Effector memory CD8-positive, alpha-beta T cell (primary cell): ENCODE results near the gene MVB12B.

Source experiments
- ATAC-seq: fragments of 150-1000 bp; cut with Tn5 transposase; replicated peaks from 2 replicates; pipeline ENCODE4 v1.10.0; 2021; ENCODE audit warnings: mild to moderate bottlenecking, moderate library complexity
- DNase-seq, 3 experiments: peaks; one replicate each; pipeline ENCODE4 v3.0.0; 2021
- H3K27ac Mint-ChIP-seq, 2 donors: one replicate each; pipeline ENCODE4 v1.8.0; 2022; ENCODE audit warnings: mild to moderate bottlenecking in 2 of 2, mixed read lengths in 2 of 2, moderate library complexity in 2 of 2
- H3K27me3 Mint-ChIP-seq, 2 donors: one replicate each; pipeline ENCODE4 v1.8.0; 2022; ENCODE audit warnings: mixed read lengths in 2 of 2
- H3K36me3 Mint-ChIP-seq: one replicate; pipeline ENCODE4 v1.8.0; 2022; ENCODE audit warnings: mild to moderate bottlenecking, moderate library complexity, mixed read lengths; ENCODE audit not compliant: insufficient read depth
- H3K4me1 Mint-ChIP-seq, 2 donors: one replicate each; pipeline ENCODE4 v1.8.0; 2022; ENCODE audit warnings: low read depth in 2 of 2, mixed read lengths in 2 of 2
- H3K4me3 Mint-ChIP-seq, 2 donors: one replicate each; pipeline ENCODE4 v1.8.0; 2022; ENCODE audit warnings: mild to moderate bottlenecking in 2 of 2, mixed read lengths in 2 of 2, moderate library complexity in 2 of 2
- H3K9me3 Mint-ChIP-seq, 2 donors: one replicate each; pipeline ENCODE4 v1.8.0; 2022; ENCODE audit warnings: mixed read lengths in 2 of 2

Gene MVB12B

DNA sequence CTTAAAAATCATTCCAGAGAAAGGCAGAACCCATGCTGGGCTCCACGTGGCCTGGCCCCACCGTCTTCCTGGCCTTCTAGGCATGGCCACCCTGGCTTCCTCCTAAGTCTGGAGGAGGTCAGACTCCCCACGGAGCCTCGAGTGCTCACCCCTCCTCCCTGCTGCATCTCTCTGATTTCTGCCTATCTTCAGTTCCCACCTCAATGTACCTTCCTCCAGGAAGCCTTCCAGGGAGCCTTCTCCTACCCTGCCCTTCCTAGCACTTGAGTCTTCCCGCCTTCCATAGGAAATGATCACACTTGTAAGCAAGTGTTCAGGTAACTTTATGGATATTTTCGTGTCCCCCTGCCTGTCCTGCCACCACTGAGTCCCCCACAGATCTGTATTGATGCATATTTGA, 92.0 kb downstream of the MVB12B start:
- DNase-seq (no peak), ATAC-seq (no peak)
- H3K36me3 Mint-ChIP-seq = peaks cover 9% of the 10 kb centered on the region
- H3K4me1 Mint-ChIP-seq = peaks cover 3 to 24% of the 10 kb centered on the region in 2 donors
- H3K27me3 Mint-ChIP-seq = no peaks in the 10 kb centered on the region
- H3K27ac Mint-ChIP-seq = no peak overlapping the region
- H3K9me3 Mint-ChIP-seq = no peaks in the 10 kb centered on the region
- H3K4me3 Mint-ChIP-seq = no peak overlapping the region

DNA sequence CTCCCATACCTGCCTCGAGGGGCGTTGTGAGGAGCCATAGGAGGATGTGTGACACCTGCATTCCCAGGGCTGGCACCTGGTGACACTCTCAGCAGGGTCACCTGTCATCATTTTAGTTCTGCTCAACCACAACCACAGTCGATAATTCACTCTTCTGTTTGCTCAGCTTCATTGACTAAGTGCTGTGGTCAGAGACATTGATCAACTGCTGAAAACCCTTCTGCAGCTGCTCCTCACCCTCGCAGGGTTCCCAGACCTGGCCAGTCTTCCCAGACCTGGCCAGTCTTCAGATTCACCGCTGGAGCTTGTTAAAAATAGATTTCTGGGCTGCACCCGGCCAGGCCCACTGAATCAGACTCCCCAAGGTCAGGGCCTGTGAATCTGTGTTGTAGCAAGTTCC, 92.8 kb downstream of the MVB12B start:
- Mint-ChIP-seq H3K27ac (peak overlapping the region; percentile 1 to 83), H3K27me3 (no peaks in the 10 kb centered on the region), H3K4me1 (peaks cover 3 to 24% of the 10 kb centered on the region in 2 donors), H3K36me3 (peaks cover 9% of the 10 kb centered on the region), H3K9me3 (no peaks in the 10 kb centered on the region), H3K4me3 (no peak overlapping the region)
- DNase-seq = no peak
- no peak for ATAC-seq

DNA sequence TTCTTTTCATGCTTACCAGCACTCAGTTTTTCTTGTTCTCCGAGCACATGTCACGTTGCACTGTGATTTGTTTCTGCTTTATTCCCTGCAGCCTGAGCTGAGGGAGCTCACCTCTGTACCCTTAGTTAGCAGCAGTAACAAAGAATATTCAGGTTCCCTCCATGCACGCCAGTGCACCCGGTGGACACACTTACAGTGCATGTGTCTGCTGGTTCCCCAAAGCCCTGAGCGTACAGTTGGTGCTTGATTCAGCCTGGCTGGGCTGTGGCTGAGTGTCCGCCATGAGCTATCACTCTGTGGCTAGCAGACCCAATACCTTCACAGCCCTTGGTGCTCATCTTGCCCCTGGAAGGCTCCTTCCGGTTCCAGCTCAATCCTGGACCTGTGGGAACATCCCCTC, 93.5 kb downstream of the MVB12B start:
- no peak overlapping the region for H3K4me3 Mint-ChIP-seq
- H3K27me3 Mint-ChIP-seq = no peaks in the 10 kb centered on the region
- H3K4me1 Mint-ChIP-seq = peaks cover 6 to 26% of the 10 kb centered on the region in 2 donors
- ATAC-seq = no peak
- no peaks in the 10 kb centered on the region for H3K9me3 Mint-ChIP-seq
- H3K27ac Mint-ChIP-seq = peak overlapping the region in 1 of 2 donors; percentile 83
- no peak for DNase-seq
- H3K36me3 Mint-ChIP-seq = peaks cover 9% of the 10 kb centered on the region

DNA sequence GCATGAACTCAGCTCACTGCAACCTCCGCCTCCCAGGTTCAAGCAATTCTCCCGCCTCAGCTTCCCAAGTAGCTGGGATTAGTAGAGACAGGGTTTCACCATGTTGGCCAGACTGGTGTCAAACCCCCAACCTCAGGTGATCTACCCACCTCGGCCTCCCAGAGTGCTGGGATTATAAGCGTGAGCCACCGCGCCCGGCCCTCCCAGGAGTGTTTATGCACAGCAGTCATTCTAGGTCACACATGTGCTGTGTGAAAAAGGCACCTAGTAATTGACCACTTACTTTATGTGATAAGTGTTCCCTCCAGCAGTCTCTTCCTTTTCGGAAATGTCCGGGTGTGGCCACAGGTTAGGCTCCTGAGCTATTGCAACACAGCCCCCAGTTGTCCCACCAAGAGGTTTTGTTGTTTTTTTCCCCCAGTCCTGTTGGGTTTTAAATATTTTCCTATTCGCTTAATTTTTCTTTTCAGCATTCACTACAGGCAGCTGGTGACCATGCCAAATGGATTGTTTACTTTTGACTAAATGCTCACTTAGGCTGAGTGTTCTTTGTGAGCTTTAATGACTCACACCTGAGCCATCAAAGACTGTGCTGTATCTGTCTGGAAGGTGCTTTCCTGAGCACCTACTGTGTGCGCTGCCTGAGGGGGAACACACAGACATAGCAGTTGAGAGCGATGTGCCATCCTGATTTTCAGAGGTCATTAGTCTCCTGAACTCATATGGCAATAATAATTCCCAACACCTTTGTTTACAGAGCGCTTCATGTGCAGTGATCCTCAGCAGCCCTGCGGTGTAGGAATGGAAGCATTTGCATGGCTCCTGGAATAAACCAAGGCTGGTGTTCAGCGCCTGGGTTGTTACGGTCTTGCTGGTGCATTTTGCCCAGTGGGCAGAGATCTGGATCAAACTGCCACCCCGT, 94.3 kb downstream of the MVB12B start:
- H3K36me3 Mint-ChIP-seq = peaks cover 7% of the 10 kb centered on the region
- DNase-seq (no peak), ATAC-seq (no peak)
- no peaks in the 10 kb centered on the region for H3K27me3 Mint-ChIP-seq
- no peaks in the 10 kb centered on the region for H3K9me3 Mint-ChIP-seq
- H3K4me3 Mint-ChIP-seq = no peak overlapping the region
- H3K4me1 Mint-ChIP-seq = peaks cover 6 to 26% of the 10 kb centered on the region in 2 donors
- H3K27ac Mint-ChIP-seq = peak overlapping the region in 1 of 2 donors; percentile 78

DNA sequence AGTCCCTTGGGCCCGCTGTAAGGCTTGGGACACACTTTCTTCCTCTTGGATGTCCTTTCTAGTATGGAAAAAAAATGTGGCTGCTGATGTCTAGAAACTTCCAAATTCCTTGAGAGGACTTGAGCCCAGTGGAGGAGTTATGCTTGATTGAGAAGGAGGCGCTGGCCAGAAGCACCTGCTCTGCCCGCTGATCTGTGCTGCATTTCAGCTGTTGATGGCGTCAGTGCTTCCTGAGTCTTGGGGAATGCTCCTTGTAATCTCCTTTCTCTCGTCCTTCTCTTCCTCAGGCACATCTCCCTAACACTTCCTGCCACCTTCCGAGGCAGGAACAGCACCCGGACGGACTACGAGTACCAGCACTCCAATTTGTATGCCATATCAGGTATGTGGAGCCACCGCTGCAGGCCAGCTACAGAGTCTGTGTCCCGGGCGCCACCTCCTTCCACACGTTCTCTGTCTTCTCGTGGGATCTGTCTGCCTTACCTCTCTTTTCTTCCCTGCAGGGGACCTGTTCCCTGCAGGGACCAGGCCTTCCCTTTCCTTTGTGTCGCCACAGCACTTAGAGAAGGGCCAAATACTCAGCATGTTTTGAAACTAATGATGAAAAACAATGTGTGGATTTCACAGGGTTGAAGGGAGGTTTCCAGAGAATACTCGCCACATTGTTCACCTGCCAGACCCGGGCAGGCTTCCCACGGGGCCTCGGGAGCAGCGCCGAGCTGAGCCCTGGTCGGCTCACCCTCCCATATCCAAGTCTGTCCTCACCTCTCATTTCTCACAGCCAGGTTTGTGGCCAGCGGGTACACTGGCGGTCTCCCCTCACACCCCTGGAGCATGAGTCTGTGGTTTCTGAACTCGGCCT, 95.2 kb downstream of the MVB12B start:
- peak overlapping the region in 1 of 2 donors; percentile 78 for H3K27ac Mint-ChIP-seq
- H3K4me3 Mint-ChIP-seq = no peak overlapping the region
- H3K36me3 Mint-ChIP-seq = peaks cover 7% of the 10 kb centered on the region

DNA sequence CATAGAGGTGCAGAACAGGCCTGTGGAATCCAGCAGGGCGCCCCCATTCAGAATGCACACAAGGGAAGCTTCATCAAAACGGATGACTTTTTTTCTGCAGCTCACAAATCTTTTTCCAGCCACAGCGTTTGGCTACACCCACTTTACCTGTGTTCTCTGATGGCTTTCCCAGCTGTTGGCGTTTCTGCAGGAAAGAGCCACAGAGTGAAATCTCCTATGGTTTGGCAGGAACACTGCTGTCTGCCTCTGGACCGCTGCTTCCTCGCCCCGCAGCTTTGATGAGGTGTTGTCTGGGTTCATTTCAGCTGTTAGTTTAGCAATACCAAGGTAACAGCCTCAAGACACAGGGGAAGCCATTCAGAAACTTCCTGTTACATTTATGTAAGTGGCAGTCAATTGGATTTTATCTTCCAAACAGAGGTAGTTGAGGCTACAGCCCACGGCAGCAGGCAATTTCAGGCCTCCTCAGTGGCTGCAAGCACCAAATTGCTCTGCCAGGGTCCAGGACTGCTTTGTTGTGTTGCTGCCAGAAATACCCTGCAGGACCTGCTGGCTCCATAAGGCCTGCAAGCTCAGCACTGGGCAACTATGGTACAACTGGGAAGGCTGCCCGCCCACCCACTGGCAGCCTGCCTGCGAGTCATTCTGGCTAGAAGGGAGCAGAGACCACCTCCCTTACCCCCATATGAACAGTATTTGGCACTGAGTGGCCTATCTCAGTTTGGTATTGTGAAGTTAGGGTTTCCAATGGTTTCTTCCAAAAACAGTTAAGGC, 96.7 kb downstream of the MVB12B start:
- ATAC-seq (peak; percentile 83), DNase-seq (no peak)
- peak overlapping the region; percentile 50 to 78 for H3K27ac Mint-ChIP-seq

More for the DNA sequence above, 95.2 kb downstream of the MVB12B start:
- Mint-ChIP-seq H3K4me1 (peaks cover 7 to 26% of the 10 kb centered on the region in 2 donors), H3K27me3 (no peaks in the 10 kb centered on the region), H3K9me3 (no peaks in the 10 kb centered on the region)
- ATAC-seq (peak; percentile 32), DNase-seq (no peak)

DNA sequence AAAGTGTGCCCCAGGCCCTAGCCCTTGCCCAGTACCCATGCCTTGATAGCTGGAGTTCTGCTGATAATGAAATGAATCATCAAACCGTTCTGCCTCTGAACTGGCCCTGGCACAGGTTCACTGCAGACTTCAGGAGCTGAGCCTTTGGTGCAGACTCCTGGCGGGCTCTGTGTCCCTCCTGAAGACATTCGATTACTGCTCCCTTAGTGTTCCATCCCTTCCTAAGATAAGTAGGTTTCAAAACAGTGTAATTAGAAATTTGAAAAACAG, 97.2 kb downstream of the MVB12B start:
- ATAC-seq = no peak
- Mint-ChIP-seq H3K4me1 (peaks cover 6 to 23% of the 10 kb centered on the region in 2 donors), H3K27ac (peak overlapping the region; percentile 50 to 78), H3K27me3 (no peaks in the 10 kb centered on the region), H3K4me3 (no peak overlapping the region), H3K36me3 (peaks cover 7% of the 10 kb centered on the region), H3K9me3 (no peaks in the 10 kb centered on the region)
- no peak for DNase-seq

More for the DNA sequence above, 96.7 kb downstream of the MVB12B start:
- Mint-ChIP-seq H3K4me1 (peaks cover 6 to 26% of the 10 kb centered on the region in 2 donors), H3K27me3 (no peaks in the 10 kb centered on the region), H3K9me3 (no peaks in the 10 kb centered on the region), H3K4me3 (no peak overlapping the region), H3K36me3 (peaks cover 7% of the 10 kb centered on the region)

DNA sequence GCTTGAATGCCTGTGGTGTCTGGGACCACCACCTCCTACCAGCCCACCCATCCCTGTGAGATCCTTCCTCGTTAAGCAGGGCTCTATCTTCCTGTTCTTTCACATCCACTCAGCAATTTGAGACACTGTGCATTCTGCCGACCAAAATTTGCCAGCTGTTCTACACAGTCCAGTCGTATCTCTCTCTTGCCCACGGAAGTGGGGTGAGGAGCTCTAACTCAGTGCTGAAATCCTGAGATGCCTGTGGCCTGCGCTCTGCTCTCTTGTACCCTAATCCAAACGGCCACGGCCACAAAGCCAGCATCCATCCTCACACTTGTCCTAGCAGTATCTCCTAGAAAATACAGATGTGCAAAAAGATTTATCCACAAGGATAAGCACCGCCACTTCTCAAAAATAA, 97.9 kb downstream of the MVB12B start:
- Mint-ChIP-seq H3K36me3 (peaks cover 3% of the 10 kb centered on the region), H3K27me3 (no peaks in the 10 kb centered on the region), H3K4me3 (no peak overlapping the region), H3K4me1 (peaks cover 6 to 21% of the 10 kb centered on the region in 2 donors), H3K27ac (peak overlapping the region; percentile 50 to 78), H3K9me3 (no peaks in the 10 kb centered on the region)
- no peak for ATAC-seq
- DNase-seq = no peak

DNA sequence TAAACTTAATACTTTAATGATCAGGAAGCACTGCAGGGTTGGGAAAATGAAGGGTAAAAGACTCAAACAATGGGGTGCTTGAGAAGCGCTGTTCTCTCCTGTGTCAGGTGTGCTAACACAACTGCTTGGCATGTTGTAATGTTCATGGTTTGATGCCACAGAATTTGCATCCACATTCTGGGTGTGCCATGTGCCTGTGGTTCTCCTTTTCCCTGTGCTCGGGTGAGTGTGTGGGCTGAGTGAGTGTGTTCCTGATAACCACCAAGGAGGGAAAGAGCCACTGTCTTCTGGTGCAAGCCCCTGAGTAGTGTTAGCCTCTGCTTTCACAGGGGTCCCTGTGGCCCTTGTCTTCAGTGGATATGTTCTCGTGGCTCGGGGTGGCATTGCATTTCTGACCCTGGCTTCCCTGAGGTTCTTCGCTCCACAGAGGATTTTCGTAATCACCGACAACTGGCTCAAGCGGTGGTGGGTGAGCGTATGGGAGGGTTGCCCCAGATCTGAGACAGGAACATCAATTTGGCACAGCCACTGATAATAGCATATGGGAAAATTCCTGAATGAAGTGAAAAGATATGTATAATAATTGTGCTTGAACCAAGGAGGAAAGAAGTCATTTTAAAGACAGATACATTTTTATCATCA, 102.0 kb downstream of the MVB12B start:
- no peaks in the 10 kb centered on the region for H3K36me3 Mint-ChIP-seq
- peaks cover 12 to 14% of the 10 kb centered on the region in 2 donors for H3K4me1 Mint-ChIP-seq
- ATAC-seq (no peak), DNase-seq (no peak)
- H3K27me3 Mint-ChIP-seq = no peaks in the 10 kb centered on the region
- H3K9me3 Mint-ChIP-seq = no peaks in the 10 kb centered on the region
- H3K4me3 Mint-ChIP-seq = no peak overlapping the region
- no peak overlapping the region for H3K27ac Mint-ChIP-seq

DNA sequence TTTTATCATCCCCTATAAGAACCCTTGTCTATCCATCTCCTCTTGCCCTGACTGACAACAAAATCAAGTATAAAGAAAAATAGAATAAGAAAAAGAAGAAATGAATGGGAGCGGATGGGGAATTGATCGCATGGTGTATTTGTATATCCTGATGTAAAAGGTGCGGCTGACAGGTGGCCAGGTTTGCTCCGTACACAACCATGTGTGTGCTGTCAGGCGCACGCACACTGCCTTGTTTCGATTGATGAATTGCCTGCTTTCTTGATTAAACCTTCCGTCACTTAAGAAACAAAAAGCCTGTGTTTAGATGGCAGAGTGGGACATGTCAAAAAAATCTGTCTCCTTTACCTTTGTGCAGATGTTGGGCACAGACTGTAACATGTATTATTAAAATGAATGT, 102.6 kb downstream of the MVB12B start:
- Mint-ChIP-seq H3K36me3 (no peaks in the 10 kb centered on the region), H3K4me3 (no peak overlapping the region), H3K27me3 (no peaks in the 10 kb centered on the region), H3K4me1 (peaks cover 14 to 15% of the 10 kb centered on the region in 2 donors), H3K9me3 (no peaks in the 10 kb centered on the region), H3K27ac (no peak overlapping the region)
- DNase-seq (no peak), ATAC-seq (no peak)

DNA sequence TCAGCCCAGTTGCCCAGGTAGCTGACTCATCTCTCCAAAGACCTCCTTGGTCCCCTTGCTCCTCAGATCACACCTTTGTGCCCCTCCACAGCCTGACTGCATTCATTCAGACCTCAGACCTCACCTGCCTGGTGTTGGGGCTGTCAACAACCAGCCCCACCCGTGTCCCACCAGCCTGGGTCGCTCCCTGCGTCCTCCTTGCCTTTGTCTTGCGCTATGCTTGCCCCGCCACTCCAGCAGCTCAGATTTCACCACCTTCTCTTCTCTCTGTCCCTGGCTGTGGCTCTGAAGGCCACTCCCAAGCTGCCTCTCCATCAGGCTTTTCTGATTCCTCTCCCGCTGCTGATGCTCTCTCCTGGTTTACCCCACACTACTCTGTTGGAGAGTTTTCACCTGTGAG, 103.5 kb downstream of the MVB12B start:
- no peak for ATAC-seq
- H3K27me3 Mint-ChIP-seq = no peaks in the 10 kb centered on the region
- DNase-seq = no peak
- H3K36me3 Mint-ChIP-seq = no peaks in the 10 kb centered on the region
- no peaks in the 10 kb centered on the region for H3K9me3 Mint-ChIP-seq
- H3K4me1 Mint-ChIP-seq = peaks cover 13 to 14% of the 10 kb centered on the region in 2 donors
- H3K4me3 Mint-ChIP-seq = no peak overlapping the region
- peak overlapping the region; percentile 56 to 69 for H3K27ac Mint-ChIP-seq

DNA sequence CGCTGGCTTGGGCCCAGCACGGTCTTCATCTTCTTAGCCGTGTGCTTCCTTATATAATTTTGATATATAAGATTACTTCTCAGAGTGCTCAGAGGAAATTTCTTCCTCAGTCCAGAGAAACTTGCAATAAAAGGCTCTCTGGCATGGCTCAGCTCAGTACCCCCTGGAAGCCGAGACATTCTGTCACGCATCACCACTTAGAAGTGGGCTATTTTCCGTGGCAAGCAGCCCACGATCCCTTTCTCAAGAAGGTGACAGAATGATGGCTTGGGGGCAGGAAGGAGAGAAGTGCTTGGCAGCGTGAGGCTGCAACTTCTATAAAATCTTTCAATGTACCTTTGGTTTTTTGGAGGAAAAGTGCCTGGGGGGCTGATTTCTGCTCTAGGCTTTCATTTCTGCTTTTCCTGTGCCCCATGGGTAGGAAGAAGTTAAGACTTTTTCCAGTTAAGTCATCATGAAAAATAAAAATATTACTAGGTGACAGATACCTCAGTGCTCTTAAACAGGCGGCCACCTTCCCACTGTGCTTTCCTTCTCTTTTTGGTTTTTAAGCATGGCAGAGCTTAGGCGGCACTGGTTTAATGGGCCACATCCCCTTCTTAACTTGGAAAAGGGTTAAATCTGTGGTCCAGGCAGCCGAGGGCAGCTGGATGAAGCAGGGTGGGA, 104.6 kb downstream of the MVB12B start:
- no peaks in the 10 kb centered on the region for H3K9me3 Mint-ChIP-seq
- peaks cover 15 to 17% of the 10 kb centered on the region in 2 donors for H3K4me1 Mint-ChIP-seq
- no peaks in the 10 kb centered on the region for H3K36me3 Mint-ChIP-seq
- peak overlapping the region in 1 of 2 donors; percentile 69 for H3K27ac Mint-ChIP-seq
- no peak for DNase-seq
- H3K27me3 Mint-ChIP-seq = no peaks in the 10 kb centered on the region
- H3K4me3 Mint-ChIP-seq = no peak overlapping the region
- ATAC-seq = no peak
